ENCODE measurements around the gene TRAPPC3. TPM values are rescaled to one million over a fixed set of nuclear protein-coding genes. Genes with fewer than 3 reads are reported as not detected.

Gene TRAPPC3
- total and polyA plus RNA-seq, 4 donors, result 37.3 to 83.9 (median 61.3) TPM

- Histone ChIP-seq H3K36me3 (ENCODE audit: control insufficient read depth in 4 of 4, insufficient read depth in 4 of 4, low read length in 4 of 4) (peaks cover 3 to 50% (median 29%) of the 10 kb centered on the region in 4 donors), H3K4me1 (ENCODE audit: control insufficient read depth in 5 of 5, insufficient read depth in 5 of 5, low read length in 5 of 5) (peaks cover 4 to 17% (median 7%) of the 10 kb centered on the region in 5 donors), H3K4me3 (no peak overlapping the region), H3K27me3 (ENCODE audit: control insufficient read depth in 3 of 3, insufficient read depth in 3 of 3, low read length in 2 of 3) (no peaks in the 10 kb centered on the region), H3K27ac (ENCODE audit: low read depth in 1 of 2, low read length in 1 of 2) (no peak overlapping the region), H3K9me3 (ENCODE audit: control insufficient read depth in 4 of 4, insufficient read depth in 3 of 4, low read length in 3 of 4) (no peaks in the 10 kb centered on the region), H3K9ac (ENCODE audit: insufficient read depth in 1 of 2, low read length in 2 of 2) (no peak overlapping the region)
- 95 to 96% methylated on average over 17 of the region's 17 CpGs for WGBS, 2 donors
- DNase-seq (no peak), ATAC-seq (ENCODE audit: insufficient read depth, low FRiP score) (no peak)
- no peak for TF ChIP-seq CTCF (IDR thresholded peaks at IDR 0.05; ENCODE audit: control extremely low read depth, extremely low read depth)
Measured at GRCh38 chr1:36092166-36092797, 57.0 kb downstream of the TRAPPC3 start.

- WGBS, 2 donors, result 94 to 99% methylated on average over 13 of the region's 13 CpGs
- DNase-seq, result no peak
- peaks cover 4 to 17% (median 7%) of the 10 kb centered on the region in 5 donors for H3K4me1 ChIP-seq (ENCODE audit: control insufficient read depth in 5 of 5, insufficient read depth in 5 of 5, low read length in 5 of 5)
Measured at GRCh38 chr1:36091698-36092097, 57.6 kb downstream of the TRAPPC3 start.

GRCh38 chr1:36091141-36091540 is 58.1 kb downstream of the TRAPPC3 start:
- Histone ChIP-seq H3K27ac (ENCODE audit: low read depth in 1 of 2, low read length in 1 of 2) (no peak overlapping the region), H3K9ac (ENCODE audit: insufficient read depth in 1 of 2, low read length in 2 of 2) (no peak overlapping the region), H3K9me3 (ENCODE audit: control insufficient read depth in 4 of 4, insufficient read depth in 3 of 4, low read length in 3 of 4) (no peaks in the 10 kb centered on the region), H3K4me3 (no peak overlapping the region), H3K27me3 (ENCODE audit: control insufficient read depth in 3 of 3, insufficient read depth in 3 of 3, low read length in 2 of 3) (no peaks in the 10 kb centered on the region), H3K36me3 (ENCODE audit: control insufficient read depth in 4 of 4, insufficient read depth in 4 of 4, low read length in 4 of 4) (peaks cover 3 to 44% (median 29%) of the 10 kb centered on the region in 4 donors), H3K4me1 (ENCODE audit: control insufficient read depth in 5 of 5, insufficient read depth in 5 of 5, low read length in 5 of 5) (peaks cover 3 to 16% (median 4%) of the 10 kb centered on the region in 5 donors)
- no peak for TF ChIP-seq CTCF (IDR thresholded peaks at IDR 0.05; ENCODE audit: control extremely low read depth, extremely low read depth)
- DNase-seq (no peak), ATAC-seq (ENCODE audit: insufficient read depth, low FRiP score) (no peak)
- WGBS, 2 donors, result 95 to 96% methylated on average over 4 of the region's 4 CpGs

More at GRCh38 chr1:36091698-36092097, 57.6 kb downstream of the TRAPPC3 start:
- no peaks in the 10 kb centered on the region for H3K9me3 ChIP-seq (ENCODE audit: control insufficient read depth in 4 of 4, insufficient read depth in 3 of 4, low read length in 3 of 4)
- no peak overlapping the region for H3K4me3 ChIP-seq
- no peaks in the 10 kb centered on the region for H3K27me3 ChIP-seq (ENCODE audit: control insufficient read depth in 3 of 3, insufficient read depth in 3 of 3, low read length in 2 of 3)
- TF ChIP-seq CTCF (IDR thresholded peaks at IDR 0.05; ENCODE audit: control extremely low read depth, extremely low read depth), result no peak
- H3K27ac ChIP-seq (ENCODE audit: low read depth in 1 of 2, low read length in 1 of 2), result no peak overlapping the region
- no peak overlapping the region for H3K9ac ChIP-seq (ENCODE audit: insufficient read depth in 1 of 2, low read length in 2 of 2)
- no peak for ATAC-seq (ENCODE audit: insufficient read depth, low FRiP score)
- H3K36me3 ChIP-seq (ENCODE audit: control insufficient read depth in 4 of 4, insufficient read depth in 4 of 4, low read length in 4 of 4), result peaks cover 3 to 50% (median 29%) of the 10 kb centered on the region in 4 donors

Data from lung (tissue), 12 donors.